PC-9 (cell line): Measurements from ENCODE around the gene GREM1. TPM values are rescaled to one million over a fixed set of nuclear protein-coding genes. Genes with fewer than 3 reads are reported as not detected.

Experiments used
- BruUV-seq: library from RNA; stranded (reverse); fragments of 400-500 nt; replicated peaks from 2 replicates; lab custom pipeline; 2021; lab: Mats Ljungman, UMichigan
- CTCF ChIA-PET: fragments of 300-600 bp; sonication (Branson Sonifier 250); formaldehyde crosslinking; loops from one replicate; lab custom pipeline; 2022; ENCODE audit warnings: antibody characterized with exemption; lab: Charles Lee
- POLR2A ChIA-PET: fragments of 300-600 bp; sonication (Branson Sonifier 250); formaldehyde crosslinking; loops from one replicate; lab custom pipeline; 2022; ENCODE audit warnings: antibody characterized with exemption; ENCODE audit not compliant: unreplicated experiment; lab: Charles Lee
- DNase-seq, 2 experiments: peaks; one replicate each; pipeline versions ENCODE4 v3.0.0 to v3.0.0-alpha.2; 2015 to 2022; ENCODE audit warnings: mixed read lengths in 1 of 2
- H2AFZ ChIP-seq: fragments of 200-600 bp; sonication (generic); 2 replicates; pipeline ENCODE4 v1.8.1; 2017; ENCODE audit warnings: antibody characterized with exemption
- H3F3A ChIP-seq: fragments of 200-600 bp; sonication (generic); 2 replicates; pipeline ENCODE4 v1.8.1; 2017; ENCODE audit warnings: antibody characterized with exemption, mild to moderate bottlenecking, low read depth; ENCODE audit not compliant: insufficient read depth
- H3K27ac ChIP-seq: fragments of 200-600 bp; sonication (generic); 2 replicates; pipeline ENCODE4 v1.6.1; 2016; ENCODE audit warnings: mixed run types
- H3K27me3 ChIP-seq: fragments of 200-600 bp; sonication (generic); 2 replicates; pipeline ENCODE4 v1.6.1; 2016; ENCODE audit warnings: low read depth, mixed run types; ENCODE audit not compliant: insufficient read depth
- H3K36me3 ChIP-seq: fragments of 200-600 bp; sonication (generic); 2 replicates; pipeline ENCODE4 v1.6.1; 2016; ENCODE audit warnings: low read depth, mixed run types
- H3K4me1 ChIP-seq: fragments of 200-600 bp; sonication (generic); replicated peaks from 2 replicates; pipeline ENCODE4 v1.6.1; 2016; ENCODE audit warnings: mixed run types; ENCODE audit not compliant: insufficient read depth
- H3K4me2 ChIP-seq: fragments of 200-600 bp; sonication (generic); 2 replicates; pipeline ENCODE4 v1.6.1; 2017; ENCODE audit warnings: mixed run types
- H3K4me3 ChIP-seq: fragments of 200-600 bp; sonication (generic); 2 replicates; pipeline ENCODE4 v1.6.1; 2016; ENCODE audit warnings: mixed run types
- H3K79me2 ChIP-seq: fragments of 200-600 bp; sonication (generic); 2 replicates; pipeline ENCODE4 v1.6.1; 2017; ENCODE audit warnings: low read depth, mixed run types
- H3K9me2 ChIP-seq: fragments of 200-600 bp; sonication (generic); 2 replicates; pipeline ENCODE4 v1.8.1; 2017; ENCODE audit warnings: mild to moderate bottlenecking; ENCODE audit not compliant: insufficient read depth
- H3K9me3 ChIP-seq: fragments of 200-600 bp; sonication (generic); 2 replicates; pipeline ENCODE4 v1.8.1; 2016; ENCODE audit warnings: low read depth; ENCODE audit not compliant: insufficient read depth
- H4K20me1 ChIP-seq: fragments of 200-600 bp; sonication (generic); 2 replicates; pipeline ENCODE4 v1.8.1; 2017; ENCODE audit not compliant: insufficient read depth
- CTCF ChIP-seq: fragments of 200-600 bp; sonication (generic); conservative IDR thresholded peaks from 2 replicates; pipeline ENCODE4 v1.6.1; 2017; ENCODE audit warnings: mixed run types, antibody characterized with exemption, mild to moderate bottlenecking, moderate library complexity
- EZH2 ChIP-seq: fragments of 200-600 bp; sonication (generic); IDR thresholded peaks from 2 replicates; pipeline ENCODE4 v1.8.0; 2017; ENCODE audit warnings: antibody characterized with exemption, low read depth
- intact Hi-C: fragments of 100-400 bp; cut with micrococcal nuclease; formaldehyde crosslinking; loops from one replicate; pipeline ENCODE4 v1.10.0; 2022; ENCODE audit not compliant: unreplicated experiment
- total RNA-seq: library from RNA; stranded (reverse); gene quantifications from 2 replicates; pipeline ENCODE4 v1.2.3, GENCODE V29; 2021

Gene GREM1
- total RNA-seq, 1 experiment from 2014 or later = 0.39 TPM

DNA sequence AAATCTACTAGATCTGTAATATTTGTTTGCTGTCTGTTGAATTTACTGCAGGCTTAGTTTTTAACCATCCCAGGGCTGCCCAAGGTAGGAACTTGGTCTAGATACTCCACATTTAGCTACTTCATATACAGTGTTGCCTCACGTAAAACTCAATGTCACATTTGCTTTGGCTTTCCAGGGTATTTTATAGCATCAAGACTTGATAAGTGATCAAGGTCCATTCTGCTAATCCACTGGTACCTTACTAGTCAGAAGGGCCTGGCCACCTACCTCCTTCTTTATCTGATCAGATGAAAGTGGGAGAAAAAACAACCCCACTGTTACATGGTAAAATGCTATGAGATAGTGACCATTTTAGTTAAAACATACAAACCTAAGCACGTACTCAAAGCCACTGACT lies 25.5 kb upstream of the GREM1 start:
- H3K9me3 ChIP-seq = no peaks in the 10 kb centered on the region
- H4K20me1 ChIP-seq = no peaks in the 10 kb centered on the region
- no peaks in the 10 kb centered on the region for H3K79me2 ChIP-seq
- H3K36me3 ChIP-seq = no peaks in the 10 kb centered on the region
- no peaks in the 10 kb centered on the region for H3K27me3 ChIP-seq
- CTCF ChIA-PET = no interaction called here
- no peak for DNase-seq
- no peak overlapping the region for H2AFZ ChIP-seq
- BruUV-seq = no TSS peak
- TF ChIP-seq EZH2 (no peak), CTCF (no peak)
- POLR2A ChIA-PET = no interaction called here
- H3F3A ChIP-seq = no peaks in the 10 kb centered on the region
- no peak overlapping the region for H3K4me2 ChIP-seq
- no peak overlapping the region for H3K4me3 ChIP-seq
- no peaks in the 10 kb centered on the region for H3K9me2 ChIP-seq
- no peaks in the 10 kb centered on the region for H3K4me1 ChIP-seq
- H3K27ac ChIP-seq = no peak overlapping the region
- intact Hi-C loops = no loop called here

GRCh38 chr15:32694222-32694983 lies 23.4 kb upstream of the GREM1 start:
- DNase-seq = no peak
- Histone ChIP-seq H3K36me3 (no peaks in the 10 kb centered on the region), H3K79me2 (no peaks in the 10 kb centered on the region), H3K27me3 (no peaks in the 10 kb centered on the region), H4K20me1 (no peaks in the 10 kb centered on the region), H3K4me3 (no peak overlapping the region), H3K27ac (no peak overlapping the region), H3F3A (no peaks in the 10 kb centered on the region), H2AFZ (no peak overlapping the region), H3K4me1 (no peaks in the 10 kb centered on the region), H3K4me2 (no peak overlapping the region), H3K9me3 (no peaks in the 10 kb centered on the region), H3K9me2 (no peaks in the 10 kb centered on the region)
- no TSS peak for BruUV-seq
- intact Hi-C loops = no loop called here
- TF ChIP-seq EZH2 (no peak), CTCF (no peak)
- POLR2A ChIA-PET = no interaction called here
- CTCF ChIA-PET = interaction anchor here (0.6 kb wide), 1 partner anchor 307 kb away, joined by 3 read pairs; no protein-coding TSS in a partner anchor

- Histone ChIP-seq H3K4me2 (no peak overlapping the region), H2AFZ (no peak overlapping the region), H3K4me1 (no peaks in the 10 kb centered on the region), H3K36me3 (no peaks in the 10 kb centered on the region), H3K27me3 (no peaks in the 10 kb centered on the region), H3K79me2 (no peaks in the 10 kb centered on the region), H3K4me3 (no peak overlapping the region), H3K9me3 (no peaks in the 10 kb centered on the region), H3K9me2 (no peaks in the 10 kb centered on the region), H4K20me1 (no peaks in the 10 kb centered on the region), H3F3A (no peaks in the 10 kb centered on the region), H3K27ac (no peak overlapping the region)
- ChIA-PET CTCF (no interaction called here), POLR2A (interaction anchor here (0.6 kb wide), 1 partner anchor 30 kb away, joined by 4 read pairs; no protein-coding TSS in a partner anchor)
- DNase-seq = no peak
- BruUV-seq = no TSS peak
- intact Hi-C loops = no loop called here
- TF ChIP-seq EZH2 (no peak), CTCF (no peak)
Measured at GRCh38 chr15:32698773-32699390, 18.9 kb upstream of the GREM1 start.
